Stomach (tissue), 4 donors: ENCODE data around the gene PSMB1.

Source experiments
- EP300 ChIP-seq: sonication (generic); formaldehyde crosslinking; IDR thresholded peaks from one replicate; pipeline ENCODE4 v1.6.1; 2017; ENCODE audit warnings: antibody characterized with exemption
- POLR2A ChIP-seq, 4 donors: fragments of 450-650 bp; IDR thresholded peaks; one replicate each; pipeline ENCODE4 v1.6.1; 2016; ENCODE audit warnings: antibody characterized with exemption in 4 of 4, control low read depth in 2 of 4, mild to moderate bottlenecking in 1 of 4, moderate library complexity in 1 of 4
- POLR2AphosphoS5 ChIP-seq, 3 donors: sonication (generic); formaldehyde crosslinking; IDR thresholded peaks; one replicate each; pipeline ENCODE4 v1.6.1; 2016; ENCODE audit warnings: antibody characterized with exemption in 3 of 3
- TF ChIP-seq, protein P1 (sequence below), 7 experiments: fragments of 450-650 bp in 4 of 7; fragments of 200-600 bp in 3 of 7; sonication (generic) in 3 of 7; IDR thresholded peaks; one replicate each; pipeline ENCODE4 v1.5.1; 2016 to 2019; ENCODE audit warnings: antibody characterized with exemption in 7 of 7, control low read depth in 2 of 7, mild to moderate bottlenecking in 1 of 7

DNA sequence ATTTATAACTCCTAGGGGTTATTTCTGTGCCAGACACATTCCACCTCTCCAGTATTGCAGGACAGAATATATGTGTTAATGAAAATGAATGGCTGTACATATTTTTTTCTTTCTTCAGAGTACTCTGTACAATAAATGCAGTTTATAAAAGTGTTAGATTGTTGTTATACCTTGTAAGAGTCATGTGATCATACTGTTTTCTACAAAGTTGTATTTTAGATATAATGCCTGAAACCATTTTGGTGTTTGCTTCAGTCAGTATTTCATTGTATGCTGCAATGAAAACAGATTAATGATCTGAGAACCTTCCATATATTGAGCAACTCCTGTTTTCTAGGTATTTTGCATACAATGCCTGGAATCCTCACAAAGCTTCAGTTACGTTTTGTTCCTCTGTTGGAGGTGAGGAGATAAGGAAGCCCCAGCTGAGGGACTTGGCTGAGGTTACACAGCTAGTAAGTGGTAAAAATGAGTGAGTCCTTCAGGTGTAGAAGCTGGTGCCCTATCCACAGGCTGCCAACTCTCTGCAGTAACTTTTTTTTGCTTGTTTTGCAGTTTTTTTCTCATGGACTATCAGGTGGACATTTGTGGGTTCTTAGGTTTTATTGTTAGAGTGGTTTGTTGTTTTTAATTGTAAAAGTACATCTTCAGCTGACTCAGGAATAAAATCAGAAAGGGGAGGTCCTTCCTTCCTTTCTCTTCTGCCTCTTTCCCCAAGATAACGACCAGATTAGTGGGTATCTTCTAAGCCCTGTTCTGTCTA, 19.8 kb upstream of the PSMB1 start:
- TF ChIP-seq EP300 (no peak), POLR2A (IDR thresholded peaks at IDR 0.05) (no peak), POLR2AphosphoS5 (IDR thresholded peaks at IDR 0.05) (no peak)
- TF ChIP-seq, protein P1, sequence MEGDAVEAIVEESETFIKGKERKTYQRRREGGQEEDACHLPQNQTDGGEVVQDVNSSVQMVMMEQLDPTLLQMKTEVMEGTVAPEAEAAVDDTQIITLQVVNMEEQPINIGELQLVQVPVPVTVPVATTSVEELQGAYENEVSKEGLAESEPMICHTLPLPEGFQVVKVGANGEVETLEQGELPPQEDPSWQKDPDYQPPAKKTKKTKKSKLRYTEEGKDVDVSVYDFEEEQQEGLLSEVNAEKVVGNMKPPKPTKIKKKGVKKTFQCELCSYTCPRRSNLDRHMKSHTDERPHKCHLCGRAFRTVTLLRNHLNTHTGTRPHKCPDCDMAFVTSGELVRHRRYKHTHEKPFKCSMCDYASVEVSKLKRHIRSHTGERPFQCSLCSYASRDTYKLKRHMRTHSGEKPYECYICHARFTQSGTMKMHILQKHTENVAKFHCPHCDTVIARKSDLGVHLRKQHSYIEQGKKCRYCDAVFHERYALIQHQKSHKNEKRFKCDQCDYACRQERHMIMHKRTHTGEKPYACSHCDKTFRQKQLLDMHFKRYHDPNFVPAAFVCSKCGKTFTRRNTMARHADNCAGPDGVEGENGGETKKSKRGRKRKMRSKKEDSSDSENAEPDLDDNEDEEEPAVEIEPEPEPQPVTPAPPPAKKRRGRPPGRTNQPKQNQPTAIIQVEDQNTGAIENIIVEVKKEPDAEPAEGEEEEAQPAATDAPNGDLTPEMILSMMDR (IDR thresholded peaks at IDR 0.05): no peak
